Measurements from ENCODE around the gene SLC35B2.

- TF ChIP-seq NBN (IDR thresholded peaks at IDR 0.05) (no peak), CTCF (IDR thresholded peaks at IDR 0.05 in 2 of 3, conservative IDR thresholded peaks at IDR 0.05 in 1 of 3; ENCODE audit: control insufficient read depth in 2 of 3, extremely low read depth in 1 of 3, insufficient read depth in 1 of 3, low read depth in 3 of 3, low read length in 3 of 3) (no peak), EZH2 (IDR thresholded peaks at IDR 0.05; ENCODE audit: borderline replicate concordance, control insufficient read depth, low read depth, low read length) (no peak)
Observed at GRCh38 chr6:44232676-44233566, 24.4 kb downstream of the SLC35B2 start.

Data from GM12878 (cell line).